ENCODE results near the gene CD44.

- TF ChIP-seq, protein P1, sequence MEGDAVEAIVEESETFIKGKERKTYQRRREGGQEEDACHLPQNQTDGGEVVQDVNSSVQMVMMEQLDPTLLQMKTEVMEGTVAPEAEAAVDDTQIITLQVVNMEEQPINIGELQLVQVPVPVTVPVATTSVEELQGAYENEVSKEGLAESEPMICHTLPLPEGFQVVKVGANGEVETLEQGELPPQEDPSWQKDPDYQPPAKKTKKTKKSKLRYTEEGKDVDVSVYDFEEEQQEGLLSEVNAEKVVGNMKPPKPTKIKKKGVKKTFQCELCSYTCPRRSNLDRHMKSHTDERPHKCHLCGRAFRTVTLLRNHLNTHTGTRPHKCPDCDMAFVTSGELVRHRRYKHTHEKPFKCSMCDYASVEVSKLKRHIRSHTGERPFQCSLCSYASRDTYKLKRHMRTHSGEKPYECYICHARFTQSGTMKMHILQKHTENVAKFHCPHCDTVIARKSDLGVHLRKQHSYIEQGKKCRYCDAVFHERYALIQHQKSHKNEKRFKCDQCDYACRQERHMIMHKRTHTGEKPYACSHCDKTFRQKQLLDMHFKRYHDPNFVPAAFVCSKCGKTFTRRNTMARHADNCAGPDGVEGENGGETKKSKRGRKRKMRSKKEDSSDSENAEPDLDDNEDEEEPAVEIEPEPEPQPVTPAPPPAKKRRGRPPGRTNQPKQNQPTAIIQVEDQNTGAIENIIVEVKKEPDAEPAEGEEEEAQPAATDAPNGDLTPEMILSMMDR (IDR thresholded peaks at IDR 0.05) = peak in 3 of 4 donors; percentile 6 to 32 (median 20)
- TF ChIP-seq POLR2A (IDR thresholded peaks at IDR 0.05) = no peak
Observed at GRCh38 chr11:35274909-35275785, 136.2 kb downstream of the CD44 start.

Measured in right lobe of liver (tissue), 4 donors.